ENCODE measurements around the gene QTRT2.

The QTRT2 gene

GRCh38 chr3:114095796-114096195 is 39.3 kb downstream of the QTRT2 start:
- peaks cover 5% of the 10 kb centered on the region for H3K27me3 Mint-ChIP-seq
- no peak overlapping the region for H3K4me3 Mint-ChIP-seq
- DNase-seq = no peak
- H3K9me3 Mint-ChIP-seq = no peaks in the 10 kb centered on the region
- ATAC-seq = no peak
- H3K27ac Mint-ChIP-seq = no peak overlapping the region
- H3K4me1 Mint-ChIP-seq = peaks cover 6% of the 10 kb centered on the region

GRCh38 chr3:114101101-114101500 is 44.6 kb downstream of the QTRT2 start:
- Mint-ChIP-seq H3K9me3 (no peaks in the 10 kb centered on the region), H3K4me3 (no peak overlapping the region), H3K27me3 (peaks cover 10% of the 10 kb centered on the region), H3K4me1 (no peaks in the 10 kb centered on the region), H3K27ac (no peak overlapping the region)
- DNase-seq (no peak), ATAC-seq (no peak)

- H3K27me3 Mint-ChIP-seq = peaks cover 10% of the 10 kb centered on the region
- no peaks in the 10 kb centered on the region for H3K4me1 Mint-ChIP-seq
- H3K27ac Mint-ChIP-seq = no peak overlapping the region
- no peak for ATAC-seq
- H3K9me3 Mint-ChIP-seq = no peaks in the 10 kb centered on the region
- DNase-seq = no peak
- no peak overlapping the region for H3K4me3 Mint-ChIP-seq
These were observed 46.6 kb downstream of the QTRT2 start for GRCh38 chr3:114103181-114103580.

GRCh38 chr3:114103858-114104257 is 47.3 kb downstream of the QTRT2 start:
- Mint-ChIP-seq H3K27me3 (peaks cover 10% of the 10 kb centered on the region), H3K4me3 (no peak overlapping the region), H3K27ac (no peak overlapping the region), H3K4me1 (no peaks in the 10 kb centered on the region), H3K9me3 (no peaks in the 10 kb centered on the region)
- no peak for ATAC-seq
- no peak for DNase-seq

GRCh38 chr3:114104414-114104813 is 47.9 kb downstream of the QTRT2 start:
- no peak overlapping the region for H3K4me3 Mint-ChIP-seq
- DNase-seq = no peak
- H3K9me3 Mint-ChIP-seq = no peaks in the 10 kb centered on the region
- H3K27ac Mint-ChIP-seq = no peak overlapping the region
- ATAC-seq = no peak
- H3K27me3 Mint-ChIP-seq = peaks cover 13% of the 10 kb centered on the region
- no peaks in the 10 kb centered on the region for H3K4me1 Mint-ChIP-seq

GRCh38 chr3:114108137-114108536 is 51.6 kb downstream of the QTRT2 start:
- Mint-ChIP-seq H3K27ac (no peak overlapping the region), H3K4me1 (no peaks in the 10 kb centered on the region), H3K4me3 (no peak overlapping the region), H3K27me3 (peaks cover 29% of the 10 kb centered on the region), H3K9me3 (no peaks in the 10 kb centered on the region)
- ATAC-seq = no peak
- DNase-seq = no peak

- ATAC-seq = no peak
- Mint-ChIP-seq H3K4me3 (no peak overlapping the region), H3K27me3 (peaks cover 29% of the 10 kb centered on the region), H3K4me1 (no peaks in the 10 kb centered on the region), H3K9me3 (no peaks in the 10 kb centered on the region), H3K27ac (no peak overlapping the region)
- DNase-seq = no peak
These were observed 53.9 kb downstream of the QTRT2 start for GRCh38 chr3:114110439-114110838.

- H3K4me3 Mint-ChIP-seq = no peak overlapping the region
- peaks cover 29% of the 10 kb centered on the region for H3K27me3 Mint-ChIP-seq
- DNase-seq (no peak), ATAC-seq (no peak)
- no peaks in the 10 kb centered on the region for H3K4me1 Mint-ChIP-seq
- H3K9me3 Mint-ChIP-seq = no peaks in the 10 kb centered on the region
- no peak overlapping the region for H3K27ac Mint-ChIP-seq
These were observed 54.7 kb downstream of the QTRT2 start for GRCh38 chr3:114111060-114111770.

GRCh38 chr3:114112696-114113095 is 56.2 kb downstream of the QTRT2 start:
- H3K9me3 Mint-ChIP-seq = no peaks in the 10 kb centered on the region
- H3K27ac Mint-ChIP-seq = no peak overlapping the region
- H3K4me3 Mint-ChIP-seq = no peak overlapping the region
- no peak for ATAC-seq
- H3K27me3 Mint-ChIP-seq = peaks cover 29% of the 10 kb centered on the region
- no peak for DNase-seq
- H3K4me1 Mint-ChIP-seq = no peaks in the 10 kb centered on the region

- Mint-ChIP-seq H3K4me1 (no peaks in the 10 kb centered on the region), H3K27ac (no peak overlapping the region), H3K9me3 (no peaks in the 10 kb centered on the region), H3K27me3 (peaks cover 23% of the 10 kb centered on the region), H3K4me3 (no peak overlapping the region)
- no peak for ATAC-seq
- DNase-seq = no peak
These were observed 58.2 kb downstream of the QTRT2 start for GRCh38 chr3:114114719-114115118.

- Mint-ChIP-seq H3K27me3 (peaks cover 19% of the 10 kb centered on the region), H3K9me3 (no peaks in the 10 kb centered on the region), H3K4me3 (no peak overlapping the region), H3K4me1 (no peaks in the 10 kb centered on the region), H3K27ac (no peak overlapping the region)
- DNase-seq (no peak), ATAC-seq (no peak)
These were observed 58.6 kb downstream of the QTRT2 start for GRCh38 chr3:114115143-114115542.

- Mint-ChIP-seq H3K4me1 (no peaks in the 10 kb centered on the region), H3K4me3 (no peak overlapping the region), H3K9me3 (no peaks in the 10 kb centered on the region), H3K27ac (no peak overlapping the region), H3K27me3 (no peaks in the 10 kb centered on the region)
- ATAC-seq = no peak
- no peak for DNase-seq
These were observed 63.2 kb downstream of the QTRT2 start for GRCh38 chr3:114119776-114120175.

GRCh38 chr3:114120211-114120610 is 63.7 kb downstream of the QTRT2 start:
- DNase-seq = no peak
- Mint-ChIP-seq H3K4me3 (no peak overlapping the region), H3K9me3 (no peaks in the 10 kb centered on the region), H3K27me3 (no peaks in the 10 kb centered on the region), H3K27ac (no peak overlapping the region), H3K4me1 (no peaks in the 10 kb centered on the region)
- no peak for ATAC-seq

- DNase-seq = no peak
- Mint-ChIP-seq H3K4me3 (no peak overlapping the region), H3K27me3 (no peaks in the 10 kb centered on the region), H3K9me3 (no peaks in the 10 kb centered on the region), H3K4me1 (no peaks in the 10 kb centered on the region), H3K27ac (peak overlapping the region; percentile 72 to 76)
- no peak for ATAC-seq
These were observed 65.6 kb downstream of the QTRT2 start for GRCh38 chr3:114122027-114122709.

- no peak for ATAC-seq
- Mint-ChIP-seq H3K27ac (no peak overlapping the region), H3K9me3 (no peaks in the 10 kb centered on the region), H3K4me1 (no peaks in the 10 kb centered on the region), H3K4me3 (no peak overlapping the region), H3K27me3 (no peaks in the 10 kb centered on the region)
- no peak for DNase-seq
These were observed 69.9 kb downstream of the QTRT2 start for GRCh38 chr3:114126461-114126860.

GRCh38 chr3:114127517-114127916 is 71.0 kb downstream of the QTRT2 start:
- Mint-ChIP-seq H3K9me3 (no peaks in the 10 kb centered on the region), H3K27me3 (no peaks in the 10 kb centered on the region), H3K4me1 (no peaks in the 10 kb centered on the region), H3K27ac (no peak overlapping the region), H3K4me3 (no peak overlapping the region)
- ATAC-seq (no peak), DNase-seq (no peak)

GRCh38 chr3:114128231-114128630 is 71.7 kb downstream of the QTRT2 start:
- Mint-ChIP-seq H3K9me3 (no peaks in the 10 kb centered on the region), H3K4me1 (no peaks in the 10 kb centered on the region), H3K4me3 (no peak overlapping the region), H3K27me3 (no peaks in the 10 kb centered on the region), H3K27ac (no peak overlapping the region)
- DNase-seq (no peak), ATAC-seq (no peak)

Data from stimulated activated naive CD8-positive, alpha-beta T cell treated with anti-CD3 and anti-CD28 coated beads, Interleukin-15, amount 100 ng/mL, for 72 hours (primary cell).